GM12878 (cell line): ENCODE results near the gene YBX1. TPM values are rescaled to one million over a fixed set of nuclear protein-coding genes. Genes with fewer than 3 reads are reported as not detected.
A peak's percentile ranks its signal among the peaks of the same experiment; 100 is the strongest.
"Not testable (repeated sequence)": the region's sequence is repeated elsewhere in the genome, so short reads cannot be mapped to it uniquely, and the experiment has no call there.

ENCODE experiments used
- ATAC-seq: fragments of 200-7000 bp; cut with Tn5 transposase; 3 replicates; pipeline ENCODE4 v1.9.1; 2020; ENCODE audit warnings: mild to moderate bottlenecking, moderate library complexity
- BruUV-seq: library from RNA; stranded (reverse); fragments of 400-500 nt; replicated peaks from 2 replicates; lab custom pipeline; 2021; lab: Mats Ljungman, UMichigan
- CTCF ChIA-PET: fragments of 300-600 bp; sonication (Branson Sonifier 250); formaldehyde crosslinking; extraction: SDS; loops from one replicate; lab custom pipeline; 2021; ENCODE audit warnings: inconsistent platforms; lab: Yijun Ruan, JAX
- POLR2A ChIA-PET: fragments of 350-600 bp; formaldehyde crosslinking; extraction: SDS; loops from one replicate; lab custom pipeline; 2021; ENCODE audit warnings: inconsistent platforms; lab: Charles Lee
- RAD21 ChIA-PET: fragments of 300-600 bp; sonication (Branson Sonifier 250); formaldehyde crosslinking; loops from one replicate; lab custom pipeline; 2023; ENCODE audit warnings: antibody characterized with exemption; ENCODE audit not compliant: unreplicated experiment; lab: Charles Lee
- SMC1A ChIA-PET: fragments of 300-600 bp; sonication (Branson Sonifier 250); formaldehyde crosslinking; loops from one replicate; lab custom pipeline; 2023; ENCODE audit not compliant: unreplicated experiment, uncharacterized antibody; lab: Charles Lee
- DNase-seq: peaks from one replicate; pipeline ENCODE4 v3.0.0-alpha.2; 2011; ENCODE audit warnings: low read depth, low spot score
- FAIRE-seq: peaks from 3 replicates; lab custom pipeline; 2011; peaks lifted over from hg19 to GRCh38; lab: Jason Lieb, UNC
- H2AFZ ChIP-seq: 2 replicates; pipeline ENCODE4 v1.6.0; 2011; ENCODE audit warnings: low read depth, low read length, control low read depth; ENCODE audit not compliant: control insufficient read depth
- H3K27ac ChIP-seq: 2 replicates; pipeline ENCODE4 v1.5.1; 2011; ENCODE audit warnings: control low read depth; ENCODE audit not compliant: control insufficient read depth, insufficient read depth
- H3K27me3 ChIP-seq, 2 experiments: replicated peaks in 1 of 2; 2 replicates each; pipeline versions ENCODE4 v1.6.0 to v1.6.1; 2011; ENCODE audit warnings: low read length in 1 of 2; ENCODE audit not compliant: control insufficient read depth in 2 of 2, insufficient read depth in 2 of 2
- H3K36me3 ChIP-seq, 2 experiments: 2 replicates each; pipeline ENCODE4 v1.5.1; 2011; ENCODE audit warnings: low read length in 1 of 2; ENCODE audit not compliant: control insufficient read depth in 2 of 2, insufficient read depth in 2 of 2
- H3K4me1 ChIP-seq: 2 replicates; pipeline ENCODE4 v1.6.1; 2011; ENCODE audit warnings: mild to moderate bottlenecking, low read length, moderate library complexity, mixed read lengths; ENCODE audit not compliant: control insufficient read depth, insufficient read depth
- H3K4me2 ChIP-seq: 2 replicates; pipeline ENCODE4 v1.6.0; 2011; ENCODE audit warnings: control low read depth; ENCODE audit not compliant: control insufficient read depth, insufficient read depth
- H3K4me3 ChIP-seq: fragments of 200-600 bp; sonication (generic); 2 replicates; pipeline ENCODE4 v1.5.1; 2016
- H3K79me2 ChIP-seq: 2 replicates; pipeline ENCODE4 v1.6.0; 2011; ENCODE audit warnings: low read length; ENCODE audit not compliant: control insufficient read depth, insufficient read depth
- H3K9ac ChIP-seq: 2 replicates; pipeline ENCODE4 v1.8.0; 2011; ENCODE audit warnings: low read length, control low read depth, mixed read lengths; ENCODE audit not compliant: control insufficient read depth, insufficient read depth
- H3K9me3 ChIP-seq: replicated peaks from 3 replicates; pipeline ENCODE4 v1.5.1; 2011; ENCODE audit warnings: mild to moderate bottlenecking, low read length; ENCODE audit not compliant: control insufficient read depth, insufficient read depth
- H4K20me1 ChIP-seq: 2 replicates; pipeline ENCODE4 v1.6.0; 2011; ENCODE audit not compliant: control insufficient read depth, insufficient read depth
- CTCF ChIP-seq, 3 experiments: IDR thresholded peaks in 2 of 3; conservative IDR thresholded peaks in 1 of 3; 2 replicates each; pipeline ENCODE4 v1.5.1; 2011; ENCODE audit warnings: low read depth in 3 of 3, low read length in 3 of 3, mild to moderate bottlenecking in 3 of 3, control low read depth in 2 of 3, moderate library complexity in 2 of 3, inconsistent platforms in 1 of 3, mixed read lengths in 1 of 3; ENCODE audit not compliant: control insufficient read depth in 2 of 3, insufficient read depth in 1 of 3; ENCODE audit errors: extremely low read depth in 1 of 3
- ETV6 ChIP-seq, 2 experiments: fragments of 450-650 bp in 1 of 2; IDR thresholded peaks in 1 of 2; conservative IDR thresholded peaks in 1 of 2; 2 replicates each; pipeline ENCODE4 v1.6.1; 2014; ENCODE audit warnings: antibody characterized with exemption in 1 of 2, borderline replicate concordance in 1 of 2, low read depth in 1 of 2, mild to moderate bottlenecking in 1 of 2, moderate library complexity in 1 of 2
- ZSCAN29 ChIP-seq: fragments of 450-650 bp; IDR thresholded peaks from 2 replicates; pipeline ENCODE4 v1.6.1; 2017; ENCODE audit warnings: mild to moderate bottlenecking, moderate library complexity
- WGBS: methylation state at CpG from one replicate; pipeline ENCODE4 v1.1.6; 2016; ENCODE audit warnings: low lambda C conversion rate; ENCODE audit not compliant: insufficient replicate concordance, insufficient coverage; ENCODE audit errors: missing lambda C conversion rate; 5-methylcytosine and 5-hydroxymethylcytosine counted together
- in situ Hi-C: fragments of 300-500 bp; cut with MboI; formaldehyde crosslinking; loops from 9 replicates; pipeline ENCODE4 v1.14.3; 2018; ENCODE audit warnings: mixed read lengths
- intact Hi-C: fragments of 100-400 bp; cut with micrococcal nuclease; formaldehyde crosslinking; loops from one replicate; pipeline ENCODE4 v1.14.2; 2022; ENCODE audit not compliant: unreplicated experiment
- polyA plus RNA-seq, 11 experiments: library from polyadenylated mRNA; depleted of rRNA in 4 of 11; unstranded in 6 of 11; stranded (reverse) in 5 of 11; fragments of >200 nt; fragmentation: Nextera tagmentation in 4 of 11; fragmentation: Illumina TruSeq in 1 of 11; extraction: Ambion mirVana in 4 of 11; extraction: Trizol in 1 of 11; gene quantifications; 1 replicate in 1 of 11; 2 replicates in 10 of 11; pipeline versions ENCODE4 v1.2.1 to v1.2.3, GENCODE V29; 2011 to 2016; ENCODE audit warnings: inconsistent platforms in 2 of 11, missing spikeins in 2 of 11, low read depth in 1 of 11
- total RNA-seq, 4 experiments: library from RNA; depleted of rRNA in 3 of 4; stranded (reverse); fragments of >200 nt in 3 of 4; fragmentation: Illumina TruSeq in 1 of 4; extraction: Trizol in 1 of 4; gene quantifications; 2 replicates each; pipeline versions ENCODE4 v1.2.1 to v1.2.3, GENCODE V29; 2013 to 2021

Gene YBX1
- total and polyA plus RNA-seq, 10 of the 15 experiments (the other 5 are each of a cell fraction or from before 2014, with no cell fraction given), result 355 to 1,353 (median 858) TPM

- H3K9me3 ChIP-seq, ATAC-seq, H3K27me3 ChIP-seq, H3K27ac ChIP-seq, H3K4me1 ChIP-seq, RAD21 ChIA-PET, DNase-seq, H3K9ac ChIP-seq, BruUV-seq, H3K36me3 ChIP-seq, H2AFZ ChIP-seq, H4K20me1 ChIP-seq, intact Hi-C loops, in situ Hi-C loops, FAIRE-seq, H3K4me3 ChIP-seq, H3K4me2 ChIP-seq, H3K79me2 ChIP-seq: not testable (repeated sequence)
- 98% methylated on average over 4 of the region's 4 CpGs for WGBS
- ChIA-PET POLR2A (interaction anchor here (0.7 to 0.9 kb wide), 2 partner anchors 386 to 552 kb away, joined by 3 read pairs; no protein-coding TSS in a partner anchor), SMC1A (interaction anchor here (0.6 kb wide), 1 partner anchor 187 kb away, joined by 3 read pairs; no protein-coding TSS in a partner anchor), CTCF (interaction anchor here (0.6 to 0.7 kb wide), 2 partner anchors 80 to 149 kb away, joined by 3 read pairs; no protein-coding TSS in a partner anchor)
These were observed 43.6 kb downstream of the YBX1 start for GRCh38 chr1:42725820-42726219.

GRCh38 chr1:42730002-42730401 is 47.8 kb downstream of the YBX1 start:
- no peaks in the 10 kb centered on the region for H3K36me3 ChIP-seq
- H3K9me3 ChIP-seq, result no peaks in the 10 kb centered on the region
- H3K4me2 ChIP-seq, result no peak overlapping the region
- no peaks in the 10 kb centered on the region for H3K4me1 ChIP-seq
- no TSS peak for BruUV-seq
- FAIRE-seq, result no peak
- SMC1A ChIA-PET, result no interaction called here
- RAD21 ChIA-PET, result interaction anchor here (1.3 kb wide), 1 partner anchor 72 kb away, joined by 3 read pairs; no protein-coding TSS in a partner anchor
- intact Hi-C loops, result no loop called here
- TF ChIP-seq CTCF (IDR thresholded peaks at IDR 0.05 in 2 of 3, conservative IDR thresholded peaks at IDR 0.05 in 1 of 3; ENCODE audit: control insufficient read depth in 2 of 3, extremely low read depth in 1 of 3, insufficient read depth in 1 of 3, low read depth in 3 of 3, low read length in 3 of 3) (0 out of 6 replicates have a peak, but pooled peaks of 1 of the 3 experiments have one; percentile 0), ZSCAN29 (no peak), ETV6 (conservative IDR thresholded peaks at IDR 0.05 in 1 of 2, IDR thresholded peaks at IDR 0.05 in 1 of 2; ENCODE audit: borderline replicate concordance in 1 of 2, low read depth in 1 of 2) (no peak)
- 80% methylated on average over 3 of the region's 3 CpGs for WGBS
- no peaks in the 10 kb centered on the region for H3K79me2 ChIP-seq
- no peak for ATAC-seq
- CTCF ChIA-PET, result no interaction called here
- no peak overlapping the region for H3K9ac ChIP-seq
- no peaks in the 10 kb centered on the region for H3K27me3 ChIP-seq
- no peak overlapping the region for H3K4me3 ChIP-seq
- no peak for DNase-seq
- POLR2A ChIA-PET, result interaction anchor here (0.7 to 1.5 kb wide), 2 partner anchors 34 to 43 kb away, joined by 3 to 6 read pairs; no protein-coding TSS in a partner anchor
- no peak overlapping the region for H2AFZ ChIP-seq
- no peak overlapping the region for H3K27ac ChIP-seq
- H4K20me1 ChIP-seq, result no peaks in the 10 kb centered on the region
- in situ Hi-C loops, result loop anchor here (10.0 kb wide), 1 partner anchor 135 kb away; no protein-coding TSS in a partner anchor
